GM12872 (cell line): ENCODE data around the gene CXCR5.
A peak's percentile ranks its signal among the peaks of the same experiment; 100 is the strongest.

ENCODE experiments used
- CTCF ChIP-seq: IDR thresholded peaks from 3 replicates; pipeline ENCODE4 v1.5.1; 2011; ENCODE audit warnings: low read depth, mild to moderate bottlenecking, low read length, moderate library complexity; ENCODE audit not compliant: insufficient read depth

The CXCR5 gene

GRCh38 chr11:118883368-118884071 is at the start of gene CXCR5:
CXCR5 (plus strand) TSS chr11:118883892; CDS start chr11:118883942, 50 bp downstream.
- TF ChIP-seq CTCF: 0 out of 3 replicates have a peak, but pooled peaks have one; percentile 30

- TF ChIP-seq CTCF: no peak
These were observed 49.2 kb upstream of the CXCR5 start for GRCh38 chr11:118834427-118835028.

- TF ChIP-seq CTCF: no peak
These were observed 45.8 kb upstream of the CXCR5 start for GRCh38 chr11:118837868-118838267.

- TF ChIP-seq CTCF: no peak
These were observed 44.7 kb upstream of the CXCR5 start for GRCh38 chr11:118838905-118839553.

GRCh38 chr11:118841469-118842242 is 42.0 kb upstream of the CXCR5 start:
- no peak for TF ChIP-seq CTCF

GRCh38 chr11:118842369-118842768 is 41.3 kb upstream of the CXCR5 start:
- no peak for TF ChIP-seq CTCF

- TF ChIP-seq CTCF: no peak
These were observed 40.1 kb upstream of the CXCR5 start for GRCh38 chr11:118843565-118843964.
